GM15510 (cell line): ENCODE data around the gene KRT3.

Source experiments
- POLR2A ChIP-seq: IDR thresholded peaks from 3 replicates; pipeline ENCODE4 v1.6.1; 2011; ENCODE audit warnings: borderline replicate concordance; ENCODE audit not compliant: insufficient read length; ENCODE audit errors: extremely low read depth

KRT3 gene

GRCh38 chr12:52788876-52789636, 6.9 kb downstream of the KRT3 start:
- no peak for TF ChIP-seq POLR2A

DNA sequence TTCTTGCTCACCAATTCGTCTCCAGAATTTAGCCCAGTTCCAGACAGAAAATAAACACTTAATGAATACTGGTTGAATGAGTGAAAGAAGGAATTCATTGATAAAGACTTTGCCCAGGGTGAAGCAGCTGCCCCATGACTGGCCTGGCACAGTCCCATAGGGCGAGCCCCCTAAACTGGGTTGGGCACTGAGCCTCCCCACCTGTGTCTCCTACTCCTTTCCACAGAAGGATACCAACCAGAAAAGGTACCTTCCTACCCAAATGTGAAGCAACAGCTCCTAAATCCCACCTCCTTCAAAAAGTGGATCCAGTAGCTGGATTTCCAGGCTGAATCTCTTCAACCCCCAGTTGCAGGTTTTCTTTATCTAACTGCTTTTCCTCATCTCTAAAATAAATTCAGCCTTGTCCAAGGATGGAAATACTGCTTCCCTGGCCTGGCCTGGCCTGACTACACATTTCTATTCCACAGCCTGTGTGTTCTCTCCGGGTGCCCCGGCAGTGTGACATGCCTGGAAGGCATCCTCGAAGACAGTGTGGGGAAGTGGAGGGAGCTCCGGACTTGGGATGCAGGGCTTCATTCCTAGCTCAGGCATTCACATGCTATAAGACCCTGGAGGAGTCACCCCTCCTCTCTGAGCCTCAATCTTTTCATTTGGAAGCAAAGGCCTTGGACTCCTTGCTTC, 7.6 kb downstream of the KRT3 start:
- no peak for TF ChIP-seq POLR2A

- TF ChIP-seq POLR2A = no peak
These were observed 8.4 kb downstream of the KRT3 start for GRCh38 chr12:52787324-52788191.

- TF ChIP-seq POLR2A = no peak
These were observed 11.0 kb downstream of the KRT3 start for GRCh38 chr12:52784909-52785308.

GRCh38 chr12:52783563-52784316, 12.2 kb downstream of the KRT3 start:
- no peak for TF ChIP-seq POLR2A

DNA sequence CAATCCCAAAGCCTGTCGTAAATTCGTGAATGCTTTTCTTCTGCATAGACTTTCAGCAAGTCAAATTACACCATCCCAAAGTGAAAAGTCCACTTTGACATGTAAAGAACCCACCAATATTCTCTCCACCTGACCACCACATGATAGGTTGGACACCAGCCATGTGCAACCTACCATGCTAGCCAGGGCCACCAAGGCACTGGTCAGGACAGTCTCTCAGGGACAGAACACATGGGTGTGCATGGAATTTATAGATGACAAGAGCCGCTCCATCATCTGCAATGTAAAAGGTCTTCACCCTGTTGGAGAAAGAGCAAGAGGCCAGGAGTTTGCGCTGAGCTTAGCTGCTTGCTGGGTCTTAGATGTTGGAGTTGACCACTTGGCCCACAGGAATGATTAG, 13.4 kb downstream of the KRT3 start:
- no peak for TF ChIP-seq POLR2A

DNA sequence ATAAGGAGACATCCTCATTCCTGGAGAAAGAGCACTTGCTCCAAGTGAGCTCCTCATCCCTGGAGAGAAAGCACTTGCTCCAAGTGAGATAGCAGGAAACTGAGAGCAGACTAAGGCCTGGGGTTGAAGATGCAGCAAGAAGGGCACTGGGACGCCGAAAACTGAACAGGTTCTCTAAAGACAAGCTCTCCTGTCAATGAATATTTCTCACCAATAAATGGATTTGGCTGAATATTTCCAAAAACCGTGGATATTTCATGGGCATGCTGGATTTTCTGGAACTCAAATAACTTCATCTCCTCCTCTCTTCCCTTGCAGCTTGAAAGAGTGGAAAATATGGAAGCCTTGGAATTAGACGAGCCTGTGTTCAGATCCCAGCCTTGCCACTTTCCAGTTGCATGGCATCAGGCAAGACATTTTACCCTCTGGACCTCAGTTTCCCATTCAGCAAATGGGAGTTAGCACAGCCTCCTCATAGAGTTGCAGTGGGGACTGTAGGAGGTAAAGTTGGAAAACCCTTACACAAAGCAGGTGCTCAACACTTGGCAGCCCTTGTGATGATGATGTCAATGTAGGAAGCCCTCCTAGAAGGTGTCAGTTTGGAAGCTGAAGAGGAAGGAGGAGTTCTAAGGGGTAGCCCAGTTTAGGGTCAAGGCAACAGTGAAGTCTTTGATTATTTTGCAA, 14.4 kb downstream of the KRT3 start:
- no peak for TF ChIP-seq POLR2A

DNA sequence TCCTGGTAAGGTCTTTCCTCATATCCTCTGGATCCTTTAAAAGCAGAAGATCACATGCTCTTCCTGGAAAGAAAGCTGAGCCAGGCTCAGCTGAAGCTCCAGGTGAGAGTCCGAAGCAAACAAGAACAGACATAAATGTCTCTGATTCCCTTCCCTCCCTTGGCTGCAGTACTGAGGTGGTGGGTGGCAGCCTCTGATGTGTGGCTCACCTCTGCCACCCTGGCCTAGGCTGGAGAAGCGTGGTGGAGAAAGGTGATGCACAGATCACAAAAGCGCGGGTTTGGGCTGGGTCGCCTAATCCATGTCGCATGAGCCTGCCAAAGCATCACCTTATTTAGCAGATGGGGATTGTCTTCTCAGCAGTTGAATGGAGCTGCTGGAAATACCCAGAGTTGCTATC, 16.0 kb downstream of the KRT3 start:
- TF ChIP-seq POLR2A = no peak

DNA sequence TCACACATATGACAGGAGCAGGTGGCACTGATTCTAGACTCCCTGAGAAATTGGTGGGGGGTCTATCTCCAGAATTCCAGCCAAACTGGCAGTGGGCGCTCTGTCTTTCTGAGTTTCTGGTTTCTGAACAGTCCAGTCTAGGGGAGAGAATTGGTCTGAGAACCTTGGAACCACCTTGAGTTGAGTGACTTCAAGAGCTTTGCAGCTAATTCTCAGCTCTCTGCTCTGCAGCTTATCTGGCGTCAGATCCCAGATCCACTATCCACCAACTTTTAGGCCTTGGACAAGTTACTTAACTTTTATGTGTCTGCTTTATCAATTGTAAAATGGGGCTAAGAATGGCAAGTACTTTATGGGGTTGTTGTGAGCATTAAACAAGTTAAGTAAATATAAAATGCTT, 17.1 kb downstream of the KRT3 start:
- TF ChIP-seq POLR2A = no peak

GRCh38 chr12:52777566-52777965, 18.4 kb downstream of the KRT3 start:
- no peak for TF ChIP-seq POLR2A

- TF ChIP-seq POLR2A = no peak
These were observed 19.0 kb downstream of the KRT3 start, which contains the start of gene KRT76 for GRCh38 chr12:52776913-52777395. KRT76 (minus strand) TSS chr12:52777345; CDS start chr12:52777291, 54 bp downstream.

- TF ChIP-seq POLR2A = no peak
These were observed 19.5 kb downstream of the KRT3 start for GRCh38 chr12:52776435-52776834.

GRCh38 chr12:52774629-52775250, 21.2 kb downstream of the KRT3 start:
- no peak for TF ChIP-seq POLR2A
